HepG2 (cell line): Measurements from ENCODE around the gene PCNA.

Experiments
- ETV6 ChIP-seq: sonication (generic); formaldehyde crosslinking; conservative IDR thresholded peaks from 2 replicates; pipeline ENCODE4 v1.4.0; 2020; ENCODE audit warnings: missing genetic modification reagents
- NR2C2 ChIP-seq: sonication (generic); formaldehyde crosslinking; IDR thresholded peaks from 2 replicates; pipeline ENCODE4 v1.4.0; 2020; ENCODE audit warnings: missing genetic modification reagents, mild to moderate bottlenecking, moderate library complexity, borderline replicate concordance

DNA sequence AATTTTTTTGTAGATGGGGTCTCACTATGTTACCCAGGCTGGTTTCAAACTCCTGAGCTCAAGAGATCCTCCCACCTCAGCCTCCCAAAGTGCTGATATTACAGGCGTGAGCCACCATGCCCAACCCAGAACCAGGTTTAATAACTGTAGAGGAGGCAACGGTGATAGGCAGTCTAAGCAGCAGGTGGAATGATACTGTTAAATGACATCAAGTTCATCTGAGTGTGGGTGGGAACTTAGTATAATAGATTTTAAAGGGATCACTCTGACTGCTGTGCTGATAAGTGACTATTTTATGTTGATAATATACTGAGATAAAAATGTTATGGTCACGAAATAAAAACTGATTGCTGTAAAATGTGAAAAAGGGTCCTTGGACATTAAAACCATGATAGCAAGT lies 31.1 kb downstream of the PCNA start:
- no peak for TF ChIP-seq NR2C2 (CRISPR knock-in tag)
- TF ChIP-seq ETV6 = no peak
